Measurements from ENCODE around the gene ABHD12. TPM values are rescaled to one million over a fixed set of nuclear protein-coding genes. Genes with fewer than 3 reads are reported as not detected.

ABHD12 gene
- total RNA-seq, 1 experiment from 2014 or later, result 40.6 TPM

DNA sequence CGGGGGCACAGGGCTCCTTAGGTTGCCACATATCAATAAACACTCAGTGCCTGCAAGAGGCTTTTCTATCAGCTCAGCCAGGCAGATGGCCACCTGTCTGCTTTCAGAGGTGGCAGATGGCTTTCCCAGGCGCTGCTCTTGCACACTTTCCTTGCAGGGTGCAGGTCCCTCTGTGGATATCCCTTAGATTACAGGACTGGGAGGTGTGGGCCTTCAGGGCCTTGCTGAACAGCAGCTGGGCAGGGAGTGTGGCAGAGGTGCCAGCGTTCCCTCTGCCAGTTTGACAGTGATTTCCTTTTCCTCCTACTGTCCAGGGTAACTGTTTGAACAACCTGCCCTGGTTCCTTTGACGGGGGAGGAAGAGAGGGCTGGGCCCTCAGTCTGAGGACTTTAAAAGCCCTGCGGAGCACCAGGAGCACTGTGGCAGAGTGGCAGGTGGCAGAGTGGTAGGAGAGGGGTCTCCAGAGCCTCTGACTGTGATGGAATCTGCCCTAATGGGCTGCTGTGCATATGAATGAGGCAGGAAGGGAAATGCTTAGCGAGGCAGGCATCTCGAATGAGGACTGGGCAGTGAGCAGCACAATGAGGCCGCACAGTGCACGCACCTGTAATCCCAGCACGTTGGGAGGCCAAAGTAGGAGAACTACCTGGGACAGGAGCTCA is 34.2 kb downstream of the ABHD12 start:
- no peaks in the 10 kb centered on the region for H3K4me1 ChIP-seq (ENCODE audit: insufficient read depth, low read length, poor library complexity, severe bottlenecking)
- no peak overlapping the region for H3K4me3 ChIP-seq (ENCODE audit: low read depth, low read length, poor library complexity, severe bottlenecking)
- intact Hi-C loops (cut with micrococcal nuclease; ENCODE audit: unreplicated experiment), result no loop called here
- DNase-seq (ENCODE audit: low spot score), result no peak
- no peaks in the 10 kb centered on the region for H3K27me3 ChIP-seq (replicated peaks; ENCODE audit: insufficient read depth, low read depth, low read length, poor library complexity)
- no peaks in the 10 kb centered on the region for H3K36me3 ChIP-seq (ENCODE audit: insufficient read depth, low read length, poor library complexity, severe bottlenecking)
- ChIA-PET POLR2A (ENCODE audit: low non-redundant PET) (no interaction called here), CTCF (no interaction called here)
- no peak for TF ChIP-seq EZH2 (IDR thresholded peaks at IDR 0.05; ENCODE audit: borderline replicate concordance, low read depth, low read length, poor library complexity, severe bottlenecking)
- TF ChIP-seq, protein P1, sequence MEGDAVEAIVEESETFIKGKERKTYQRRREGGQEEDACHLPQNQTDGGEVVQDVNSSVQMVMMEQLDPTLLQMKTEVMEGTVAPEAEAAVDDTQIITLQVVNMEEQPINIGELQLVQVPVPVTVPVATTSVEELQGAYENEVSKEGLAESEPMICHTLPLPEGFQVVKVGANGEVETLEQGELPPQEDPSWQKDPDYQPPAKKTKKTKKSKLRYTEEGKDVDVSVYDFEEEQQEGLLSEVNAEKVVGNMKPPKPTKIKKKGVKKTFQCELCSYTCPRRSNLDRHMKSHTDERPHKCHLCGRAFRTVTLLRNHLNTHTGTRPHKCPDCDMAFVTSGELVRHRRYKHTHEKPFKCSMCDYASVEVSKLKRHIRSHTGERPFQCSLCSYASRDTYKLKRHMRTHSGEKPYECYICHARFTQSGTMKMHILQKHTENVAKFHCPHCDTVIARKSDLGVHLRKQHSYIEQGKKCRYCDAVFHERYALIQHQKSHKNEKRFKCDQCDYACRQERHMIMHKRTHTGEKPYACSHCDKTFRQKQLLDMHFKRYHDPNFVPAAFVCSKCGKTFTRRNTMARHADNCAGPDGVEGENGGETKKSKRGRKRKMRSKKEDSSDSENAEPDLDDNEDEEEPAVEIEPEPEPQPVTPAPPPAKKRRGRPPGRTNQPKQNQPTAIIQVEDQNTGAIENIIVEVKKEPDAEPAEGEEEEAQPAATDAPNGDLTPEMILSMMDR (conservative IDR thresholded peaks at IDR 0.05; ENCODE audit: low read depth, low read length), result no peak
- BruUV-seq (replicated peaks), result no TSS peak
- no peaks in the 10 kb centered on the region for H3K9me3 ChIP-seq (ENCODE audit: low read depth, low read length, poor library complexity, severe bottlenecking)
- H3K27ac ChIP-seq (ENCODE audit: low read depth, low read length, poor library complexity, severe bottlenecking), result no peak overlapping the region

DNA sequence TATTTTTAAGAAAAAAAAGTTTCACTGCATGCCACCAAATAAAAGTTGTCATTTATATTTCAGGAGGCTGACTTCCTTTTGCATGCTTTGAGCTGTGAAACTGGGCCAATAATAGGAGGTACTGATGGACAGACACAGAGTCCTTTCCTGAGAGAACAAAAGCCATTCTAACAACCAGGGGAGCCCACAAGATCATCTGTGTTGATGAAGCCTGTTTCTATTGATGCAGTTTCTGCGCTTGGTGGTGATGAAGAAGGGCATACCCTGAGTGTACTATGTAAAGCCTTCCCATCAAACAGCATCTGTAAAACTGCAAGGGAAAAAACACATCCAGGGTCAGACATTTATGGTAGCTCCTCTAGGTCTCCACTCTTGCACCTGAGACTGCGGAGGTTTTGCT is 34.8 kb downstream of the ABHD12 start:
- BruUV-seq (replicated peaks), result no TSS peak
- intact Hi-C loops (cut with micrococcal nuclease; ENCODE audit: unreplicated experiment), result no loop called here
- ChIA-PET POLR2A (ENCODE audit: low non-redundant PET) (no interaction called here), CTCF (no interaction called here)
- Histone ChIP-seq H3K4me1 (ENCODE audit: insufficient read depth, low read length, poor library complexity, severe bottlenecking) (no peaks in the 10 kb centered on the region), H3K27ac (ENCODE audit: low read depth, low read length, poor library complexity, severe bottlenecking) (no peak overlapping the region), H3K27me3 (replicated peaks; ENCODE audit: insufficient read depth, low read depth, low read length, poor library complexity) (no peaks in the 10 kb centered on the region), H3K36me3 (ENCODE audit: insufficient read depth, low read length, poor library complexity, severe bottlenecking) (no peaks in the 10 kb centered on the region), H3K9me3 (ENCODE audit: low read depth, low read length, poor library complexity, severe bottlenecking) (no peaks in the 10 kb centered on the region), H3K4me3 (ENCODE audit: low read depth, low read length, poor library complexity, severe bottlenecking) (no peak overlapping the region)
- TF ChIP-seq, protein P1 (conservative IDR thresholded peaks at IDR 0.05; ENCODE audit: low read depth, low read length), result no peak
- no peak for DNase-seq (ENCODE audit: low spot score)

DNA sequence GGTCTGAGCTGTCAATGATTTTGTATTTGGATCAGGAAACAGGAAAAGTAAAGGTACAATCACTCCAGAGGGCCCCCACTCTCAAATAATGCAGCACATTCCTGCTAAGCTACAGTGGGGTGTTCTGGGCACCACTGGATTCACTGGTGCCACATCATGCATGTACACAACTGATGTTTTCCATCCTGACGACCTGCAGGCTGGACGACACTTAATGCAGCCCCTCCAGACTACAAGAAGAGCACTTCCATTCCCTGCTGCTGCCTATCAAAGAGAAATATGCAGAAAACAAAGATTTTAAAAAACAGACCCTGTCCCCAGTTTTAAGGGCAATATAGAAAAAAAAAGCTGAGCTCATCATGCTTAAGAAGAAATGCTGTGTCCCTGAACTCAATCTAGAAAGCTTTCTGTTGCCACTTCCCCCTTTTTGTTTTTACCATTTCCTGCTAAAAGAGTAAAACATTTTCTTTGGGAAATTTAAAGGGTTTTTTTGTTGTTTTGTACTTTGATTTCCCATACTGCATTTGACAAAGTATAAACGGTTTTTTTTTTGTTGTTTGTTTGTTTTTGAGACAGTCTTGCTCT is 35.5 kb downstream of the ABHD12 start:
- intact Hi-C loops (cut with micrococcal nuclease; ENCODE audit: unreplicated experiment), result no loop called here

More for the DNA sequence above, 35.5 kb downstream of the ABHD12 start:
- no peaks in the 10 kb centered on the region for H3K27me3 ChIP-seq (replicated peaks; ENCODE audit: insufficient read depth, low read depth, low read length, poor library complexity)
- ChIA-PET CTCF (no interaction called here), POLR2A (ENCODE audit: low non-redundant PET) (no interaction called here)
- no peaks in the 10 kb centered on the region for H3K4me1 ChIP-seq (ENCODE audit: insufficient read depth, low read length, poor library complexity, severe bottlenecking)
- no TSS peak for BruUV-seq (replicated peaks)
- H3K4me3 ChIP-seq (ENCODE audit: low read depth, low read length, poor library complexity, severe bottlenecking), result no peak overlapping the region
- no peak for DNase-seq (ENCODE audit: low spot score)
- no peaks in the 10 kb centered on the region for H3K9me3 ChIP-seq (ENCODE audit: low read depth, low read length, poor library complexity, severe bottlenecking)
- no peak for TF ChIP-seq EZH2 (IDR thresholded peaks at IDR 0.05; ENCODE audit: borderline replicate concordance, low read depth, low read length, poor library complexity, severe bottlenecking)
- TF ChIP-seq, protein P1 (conservative IDR thresholded peaks at IDR 0.05; ENCODE audit: low read depth, low read length), result no peak
- H3K27ac ChIP-seq (ENCODE audit: low read depth, low read length, poor library complexity, severe bottlenecking), result no peak overlapping the region
- H3K36me3 ChIP-seq (ENCODE audit: insufficient read depth, low read length, poor library complexity, severe bottlenecking), result no peaks in the 10 kb centered on the region

Measured in A673 (cell line).